ENCODE results near the gene GABRG3.

- TF ChIP-seq, protein P1, sequence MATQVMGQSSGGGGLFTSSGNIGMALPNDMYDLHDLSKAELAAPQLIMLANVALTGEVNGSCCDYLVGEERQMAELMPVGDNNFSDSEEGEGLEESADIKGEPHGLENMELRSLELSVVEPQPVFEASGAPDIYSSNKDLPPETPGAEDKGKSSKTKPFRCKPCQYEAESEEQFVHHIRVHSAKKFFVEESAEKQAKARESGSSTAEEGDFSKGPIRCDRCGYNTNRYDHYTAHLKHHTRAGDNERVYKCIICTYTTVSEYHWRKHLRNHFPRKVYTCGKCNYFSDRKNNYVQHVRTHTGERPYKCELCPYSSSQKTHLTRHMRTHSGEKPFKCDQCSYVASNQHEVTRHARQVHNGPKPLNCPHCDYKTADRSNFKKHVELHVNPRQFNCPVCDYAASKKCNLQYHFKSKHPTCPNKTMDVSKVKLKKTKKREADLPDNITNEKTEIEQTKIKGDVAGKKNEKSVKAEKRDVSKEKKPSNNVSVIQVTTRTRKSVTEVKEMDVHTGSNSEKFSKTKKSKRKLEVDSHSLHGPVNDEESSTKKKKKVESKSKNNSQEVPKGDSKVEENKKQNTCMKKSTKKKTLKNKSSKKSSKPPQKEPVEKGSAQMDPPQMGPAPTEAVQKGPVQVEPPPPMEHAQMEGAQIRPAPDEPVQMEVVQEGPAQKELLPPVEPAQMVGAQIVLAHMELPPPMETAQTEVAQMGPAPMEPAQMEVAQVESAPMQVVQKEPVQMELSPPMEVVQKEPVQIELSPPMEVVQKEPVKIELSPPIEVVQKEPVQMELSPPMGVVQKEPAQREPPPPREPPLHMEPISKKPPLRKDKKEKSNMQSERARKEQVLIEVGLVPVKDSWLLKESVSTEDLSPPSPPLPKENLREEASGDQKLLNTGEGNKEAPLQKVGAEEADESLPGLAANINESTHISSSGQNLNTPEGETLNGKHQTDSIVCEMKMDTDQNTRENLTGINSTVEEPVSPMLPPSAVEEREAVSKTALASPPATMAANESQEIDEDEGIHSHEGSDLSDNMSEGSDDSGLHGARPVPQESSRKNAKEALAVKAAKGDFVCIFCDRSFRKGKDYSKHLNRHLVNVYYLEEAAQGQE (IDR thresholded peaks at IDR 0.05; ENCODE audit: insufficient read depth in 1 of 2, low read depth in 2 of 2, low read length in 2 of 2), result no peak
- TF ChIP-seq SIN3A (IDR thresholded peaks at IDR 0.05; ENCODE audit: borderline replicate concordance, insufficient read depth, low read length), result no peak
- no peak for TF ChIP-seq POLR2AphosphoS5 (IDR thresholded peaks at IDR 0.05; ENCODE audit: low read depth, low read length)
These were observed 279.2 kb downstream of the GABRG3 start for GRCh38 chr15:27250223-27250622.

Data from PFSK-1 (cell line).